GM21619 (cell line): ENCODE results near the gene UBAC2.
"Not testable (repeated sequence)": the region's sequence is repeated elsewhere in the genome, so short reads cannot be mapped to it uniquely, and the experiment has no call there.

Experiments
- ATAC-seq: cut with Tn5 transposase; IDR thresholded peaks from one replicate; pipeline ENCODE4 v1.9.1; 2021; ENCODE audit not compliant: unreplicated experiment

UBAC2 gene

DNA sequence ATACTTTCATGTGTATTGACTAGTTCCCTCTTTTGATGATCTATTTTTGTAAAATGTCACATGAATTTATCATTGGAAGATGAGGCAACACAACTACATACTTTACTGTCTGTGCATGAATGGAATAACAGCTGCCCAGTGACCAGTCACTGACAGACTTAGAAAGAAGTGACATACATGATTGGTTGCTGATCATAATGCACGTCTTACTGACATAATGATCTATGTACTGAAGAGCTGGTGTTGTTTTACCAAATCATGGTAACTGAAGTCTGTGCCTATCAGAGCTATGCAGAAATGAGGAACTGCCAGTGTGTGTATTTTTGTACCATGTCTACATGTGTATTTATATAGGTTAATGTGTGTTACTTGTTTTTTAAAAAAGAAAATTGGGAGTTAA, 31.1 kb downstream of the UBAC2 start:
- ATAC-seq, result no peak

- peak; percentile 79 for ATAC-seq
Measured at GRCh38 chr13:99237981-99238662, 37.5 kb downstream of the UBAC2 start.

DNA sequence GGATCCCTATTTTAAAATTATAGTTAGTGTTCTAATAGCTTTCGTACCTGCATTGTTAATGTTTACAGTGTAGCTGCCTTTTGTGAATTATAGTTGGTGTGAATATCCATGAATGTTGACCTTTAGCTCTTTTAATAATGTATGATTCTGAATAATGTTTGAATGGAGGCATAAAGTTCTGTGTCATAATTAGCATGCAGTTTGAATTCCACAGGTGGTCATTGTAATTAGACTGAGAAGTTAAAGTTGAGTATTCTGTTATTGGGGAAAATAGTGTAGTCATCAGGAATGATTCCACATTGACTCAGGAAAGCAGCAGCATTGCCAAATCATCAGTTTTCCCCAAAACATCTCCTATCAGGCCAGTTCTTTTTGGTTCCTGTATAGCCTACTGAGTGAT, 45.4 kb downstream of the UBAC2 start:
- no peak for ATAC-seq

DNA sequence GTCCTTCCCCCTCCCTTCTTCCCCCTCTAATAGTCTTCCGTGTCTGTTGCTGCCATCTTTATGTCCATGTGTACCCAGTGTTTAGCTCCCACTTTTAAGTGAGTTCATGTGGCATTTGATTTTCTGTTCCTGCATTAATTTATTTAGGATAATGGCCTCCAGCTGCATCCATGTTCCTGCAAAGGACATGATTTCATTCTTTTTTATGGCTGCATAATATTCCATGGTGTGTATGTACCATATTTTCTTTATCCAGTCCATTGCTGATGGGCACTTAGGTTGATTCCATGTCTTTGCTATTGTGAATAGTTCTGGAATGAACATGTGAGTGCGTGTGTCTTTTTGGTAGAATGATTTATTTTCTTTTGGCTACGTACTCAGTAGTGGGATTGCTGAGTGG, 48.5 kb downstream of the UBAC2 start:
- not testable (repeated sequence) for ATAC-seq

GRCh38 chr13:99249606-99250005, 49.0 kb downstream of the UBAC2 start:
- not testable (repeated sequence) for ATAC-seq

GRCh38 chr13:99250982-99251825, 50.5 kb downstream of the UBAC2 start:
- no peak for ATAC-seq

- no peak for ATAC-seq
Measured at GRCh38 chr13:99251921-99252320, 51.3 kb downstream of the UBAC2 start.

GRCh38 chr13:99254830-99255229, 54.2 kb downstream of the UBAC2 start:
- ATAC-seq, result no peak

DNA sequence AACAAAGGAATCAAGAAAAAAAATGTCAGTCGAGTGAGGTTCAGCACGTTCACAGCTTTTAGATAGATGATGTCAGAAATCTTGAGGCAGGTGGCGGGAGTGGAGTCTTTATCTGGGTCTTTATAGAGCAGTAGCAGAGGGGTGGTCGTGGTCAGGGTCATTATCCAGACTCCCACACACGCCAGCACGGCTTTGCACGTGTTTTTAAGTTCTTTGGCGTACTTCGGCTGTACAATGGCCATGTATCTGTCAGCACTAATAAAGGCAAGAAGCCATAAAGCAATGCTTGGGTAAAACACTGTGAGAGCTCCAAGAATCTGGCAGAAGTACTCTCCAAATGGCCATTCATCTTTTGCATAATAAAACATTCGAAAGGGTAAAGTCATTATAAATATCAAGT, 54.6 kb downstream of the UBAC2 start:
- no peak for ATAC-seq

DNA sequence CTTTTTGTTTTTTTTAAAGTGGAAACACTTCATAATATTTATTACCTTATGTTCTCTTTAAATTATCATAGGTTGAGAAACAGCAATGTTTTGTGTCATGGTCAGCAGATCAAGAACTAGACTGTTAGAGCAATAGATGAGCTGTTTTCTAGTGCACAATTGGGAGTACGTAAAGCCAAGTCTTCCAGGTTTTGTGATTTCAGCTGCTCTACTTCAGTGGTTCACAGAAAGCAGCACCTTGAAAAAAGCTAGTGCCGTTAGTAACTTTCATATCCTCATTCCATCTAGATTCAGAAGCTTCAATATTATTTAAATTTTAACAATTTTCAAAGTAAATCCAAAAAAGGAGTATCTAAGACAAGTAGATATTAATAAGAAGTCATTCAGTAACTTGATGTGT, 55.6 kb downstream of the UBAC2 start:
- ATAC-seq, result no peak

DNA sequence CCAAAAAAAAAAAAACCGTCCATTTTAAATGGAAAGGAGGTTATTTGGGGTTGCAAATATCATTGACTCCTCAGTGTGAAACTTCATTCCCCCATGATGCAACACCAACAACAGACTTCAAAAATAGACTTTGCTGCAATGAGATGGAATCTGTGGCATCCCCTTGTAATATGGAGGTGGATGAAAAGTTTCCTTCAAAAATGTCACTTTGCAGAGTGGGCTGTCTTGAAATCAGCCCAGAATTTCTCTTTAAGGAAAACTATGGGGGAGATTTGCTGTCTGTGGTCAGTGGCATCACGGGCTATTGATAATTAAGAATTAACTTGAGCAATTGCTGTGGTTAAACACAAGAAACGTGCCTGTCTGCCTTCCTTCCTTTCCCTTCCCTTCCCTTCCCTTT, 56.1 kb downstream of the UBAC2 start:
- ATAC-seq, result no peak

DNA sequence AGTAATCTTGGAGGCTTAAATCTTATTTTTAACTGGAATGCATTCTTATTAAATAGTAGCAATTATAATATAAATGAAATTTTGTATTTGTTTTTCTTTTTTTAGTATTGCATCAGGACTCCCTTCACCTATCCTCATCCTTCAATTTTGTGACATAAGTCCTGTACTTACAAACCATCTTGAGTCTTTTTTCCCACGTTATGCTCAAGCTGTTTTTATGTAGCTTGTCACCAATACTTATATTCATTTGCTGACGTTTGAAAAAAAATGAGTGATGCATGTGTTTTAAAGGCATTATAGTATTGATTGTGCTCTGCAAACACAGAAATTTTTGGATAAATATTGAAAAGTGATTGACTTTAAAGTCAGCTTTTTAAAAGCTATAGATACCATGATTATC, 56.6 kb downstream of the UBAC2 start:
- no peak for ATAC-seq

DNA sequence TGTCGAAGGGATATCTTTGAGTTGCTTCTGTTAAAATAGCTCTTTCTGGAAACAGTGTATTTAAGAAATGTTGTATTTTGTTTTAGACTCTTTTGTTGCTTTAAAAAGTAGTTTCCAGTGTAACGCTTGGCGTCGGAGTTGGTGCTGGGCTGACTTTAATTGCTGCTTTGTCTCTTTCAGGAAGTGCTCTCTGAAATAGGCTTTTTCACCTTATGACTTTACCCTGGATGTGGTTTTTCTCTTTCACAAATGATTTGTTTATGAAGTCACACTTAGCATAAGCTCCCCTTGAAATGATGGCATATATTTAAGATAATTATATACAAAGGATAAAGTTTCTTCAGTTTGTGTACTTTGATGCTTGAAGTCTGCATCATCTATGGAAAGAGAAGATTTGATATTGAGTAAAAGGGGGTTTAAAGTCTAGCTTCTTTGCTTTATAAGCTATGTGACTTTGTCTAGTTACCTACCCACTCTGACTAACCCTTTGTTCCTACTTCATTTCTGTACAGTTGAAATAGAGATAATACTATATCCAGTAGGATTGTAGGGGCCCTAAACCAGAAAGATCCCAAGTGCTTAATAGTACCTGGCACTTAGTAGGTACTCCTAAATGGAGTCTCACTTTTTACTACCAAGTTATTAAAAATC, 57.7 kb downstream of the UBAC2 start, which contains the start of gene GPR18:
GPR18 (minus strand) TSS at position 170 of the 651 bp plus-strand sequence. CDS start 2,507 bp downstream, outside the sequence.
- peak; percentile 93 for ATAC-seq

- ATAC-seq, result peak; percentile 56
Measured at GRCh38 chr13:99258946-99259345, 58.3 kb downstream of the UBAC2 start.

DNA sequence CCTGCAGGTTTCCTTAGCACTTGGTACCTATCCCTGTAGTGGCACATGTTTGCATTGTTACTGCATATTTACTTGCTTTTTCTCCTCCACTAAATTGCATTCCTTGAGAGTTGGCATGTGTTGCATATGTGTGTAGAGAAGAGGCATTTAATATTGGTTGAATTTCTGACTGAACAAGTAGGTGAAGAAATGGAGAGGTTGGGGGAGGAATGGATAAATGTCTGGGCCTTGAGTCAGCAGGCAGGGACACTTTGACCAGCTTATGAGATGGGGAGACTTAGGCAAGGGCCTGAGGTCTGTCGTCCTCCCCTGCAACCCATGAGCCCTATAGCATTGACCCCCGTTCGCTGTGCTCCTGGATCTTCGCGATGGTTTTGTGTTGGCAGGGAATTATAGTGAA, 59.6 kb downstream of the UBAC2 start:
- no peak for ATAC-seq

DNA sequence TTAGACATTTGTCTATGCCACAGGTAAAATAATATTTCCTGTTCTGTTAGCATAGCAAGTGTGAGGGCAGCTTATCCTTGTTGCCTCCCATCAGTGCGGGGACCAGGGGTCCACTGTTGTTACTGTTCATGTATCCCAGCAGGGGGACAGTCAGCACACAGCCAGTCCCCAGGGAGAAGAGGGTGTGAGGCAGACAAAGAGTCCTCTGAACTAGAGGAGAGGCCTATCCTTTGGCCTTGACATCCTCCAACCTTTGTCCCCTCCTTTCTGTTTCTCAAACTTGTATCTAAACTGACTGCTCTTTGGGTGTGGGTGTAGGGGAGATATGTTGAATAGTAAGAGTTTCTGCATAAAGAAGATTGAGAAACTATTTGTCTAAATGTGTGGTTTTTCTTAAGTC, 60.4 kb downstream of the UBAC2 start:
- ATAC-seq, result no peak

DNA sequence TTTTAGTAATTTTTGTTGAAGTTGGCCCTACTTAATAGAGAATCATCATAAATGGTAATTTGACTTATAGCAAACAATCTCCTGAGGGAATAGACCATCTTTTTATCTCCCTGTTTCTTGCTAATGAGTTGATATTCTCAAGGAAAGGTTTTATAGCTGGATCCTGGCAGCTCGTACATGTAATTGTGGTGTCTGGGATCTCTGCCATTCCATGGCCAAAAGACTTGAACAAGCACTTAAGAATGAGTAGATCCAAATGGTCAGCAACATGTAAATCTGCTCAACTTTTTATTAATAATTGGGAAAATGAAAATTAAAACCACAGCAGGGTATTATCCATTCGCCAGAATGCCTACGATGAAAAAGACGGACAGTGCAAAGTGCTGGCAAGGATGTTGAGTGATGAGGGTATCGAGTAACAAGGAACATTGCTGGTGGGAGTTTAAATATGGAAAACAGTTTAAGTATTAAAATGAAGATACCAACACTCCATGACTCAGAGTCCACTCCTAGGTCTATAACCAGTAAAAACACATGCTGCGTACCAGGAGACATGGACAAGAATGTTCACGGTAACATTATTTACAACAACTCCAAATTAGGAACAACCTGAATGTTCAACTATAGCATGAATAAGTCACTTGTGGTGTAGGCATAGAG, 62.6 kb downstream of the UBAC2 start:
- ATAC-seq, result no peak

GRCh38 chr13:99264051-99264450, 63.4 kb downstream of the UBAC2 start:
- no peak for ATAC-seq

- no peak for ATAC-seq
Measured at GRCh38 chr13:99265162-99265800, 64.6 kb downstream of the UBAC2 start.

DNA sequence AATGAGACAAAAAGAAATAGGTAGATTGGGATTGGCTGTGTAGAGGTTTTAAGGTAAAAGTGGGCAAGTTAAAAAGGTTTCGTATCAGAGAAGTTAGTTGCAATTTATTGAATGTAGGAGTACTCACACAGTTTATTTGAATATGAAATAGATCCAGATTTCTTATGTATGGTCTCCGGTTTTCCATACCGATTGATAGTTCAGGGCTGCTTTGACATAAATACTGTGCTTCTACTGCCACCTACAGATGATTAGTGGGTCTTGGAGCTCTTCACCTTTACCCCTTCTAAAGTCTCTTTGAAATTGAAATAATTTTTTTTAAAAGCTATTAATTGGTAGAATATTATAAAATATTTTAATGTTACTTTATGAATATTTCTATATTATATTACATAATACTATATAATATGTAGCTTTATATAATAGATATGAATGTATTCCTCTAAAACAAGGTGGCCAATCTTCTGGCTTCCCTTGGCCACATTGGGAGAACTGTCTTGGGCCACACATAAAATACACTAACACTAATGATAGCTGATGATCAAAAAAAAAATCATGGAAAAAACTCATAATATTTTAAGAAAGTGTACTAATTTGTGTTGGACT, 65.3 kb downstream of the UBAC2 start:
- no peak for ATAC-seq
